ENCODE results near the gene CNTNAP2. TPM values are rescaled to one million over a fixed set of nuclear protein-coding genes. Genes with fewer than 3 reads are reported as not detected.

CNTNAP2 gene
- total and polyA plus RNA-seq, 8 donors = 0.19 to 18.2 (median 0.56) TPM

DNA sequence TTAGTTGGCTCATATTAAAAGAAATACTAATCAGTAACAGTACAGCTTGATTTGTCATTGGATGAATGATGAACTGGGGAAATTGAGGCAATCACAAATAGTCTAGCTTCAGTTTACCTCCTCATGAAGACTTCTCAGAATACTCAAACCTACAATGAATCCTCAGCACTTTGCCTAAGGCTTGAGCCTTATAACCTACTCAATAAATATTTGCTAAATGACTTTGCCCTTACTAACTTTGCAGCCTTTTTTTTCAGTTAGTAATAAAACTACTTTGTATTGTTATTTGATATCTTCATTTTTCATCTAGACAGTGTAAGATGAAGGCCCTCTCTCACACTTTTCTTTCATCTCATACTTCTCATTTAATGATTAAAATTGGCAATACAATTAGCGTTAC, 1311.5 kb downstream of the CNTNAP2 start:
- Histone ChIP-seq H3K27me3 (no peaks in the 10 kb centered on the region), H3K27ac (no peak overlapping the region), H3K4me3 (no peak overlapping the region), H3K36me3 (no peaks in the 10 kb centered on the region), H3K9me3 (peaks cover 0 to 5% (median 0%) of the 10 kb centered on the region in 4 donors), H3K4me1 (peaks cover 0 to 10% (median 0%) of the 10 kb centered on the region in 4 donors)
- TF ChIP-seq CTCF (IDR thresholded peaks at IDR 0.05) (no peak), POLR2A (IDR thresholded peaks at IDR 0.05) (no peak), EP300 (IDR thresholded peaks at IDR 0.05) (no peak), POLR2AphosphoS5 (IDR thresholded peaks at IDR 0.05) (no peak)
- no peak for DNase-seq
- intact Hi-C loops (cut with DNase I; ENCODE audit: low total_unique reads) = no loop called here
- 92 to 100% (median 96%) methylated on average over 1 of the region's 1 CpG for WGBS, 5 donors

- Histone ChIP-seq H3K9me3 (peaks cover 0 to 5% (median 0%) of the 10 kb centered on the region in 4 donors), H3K36me3 (no peaks in the 10 kb centered on the region), H3K27ac (no peak overlapping the region), H3K27me3 (no peaks in the 10 kb centered on the region), H3K4me3 (no peak overlapping the region), H3K4me1 (peaks cover 0 to 12% (median 0%) of the 10 kb centered on the region in 4 donors)
- intact Hi-C loops (cut with DNase I; ENCODE audit: low total_unique reads) = no loop called here
- DNase-seq = no peak
- TF ChIP-seq POLR2AphosphoS5 (IDR thresholded peaks at IDR 0.05) (no peak), CTCF (IDR thresholded peaks at IDR 0.05) (no peak), POLR2A (IDR thresholded peaks at IDR 0.05) (no peak), EP300 (IDR thresholded peaks at IDR 0.05) (no peak)
Observed at GRCh38 chr7:147429961-147430360, 1313.4 kb downstream of the CNTNAP2 start.

DNA sequence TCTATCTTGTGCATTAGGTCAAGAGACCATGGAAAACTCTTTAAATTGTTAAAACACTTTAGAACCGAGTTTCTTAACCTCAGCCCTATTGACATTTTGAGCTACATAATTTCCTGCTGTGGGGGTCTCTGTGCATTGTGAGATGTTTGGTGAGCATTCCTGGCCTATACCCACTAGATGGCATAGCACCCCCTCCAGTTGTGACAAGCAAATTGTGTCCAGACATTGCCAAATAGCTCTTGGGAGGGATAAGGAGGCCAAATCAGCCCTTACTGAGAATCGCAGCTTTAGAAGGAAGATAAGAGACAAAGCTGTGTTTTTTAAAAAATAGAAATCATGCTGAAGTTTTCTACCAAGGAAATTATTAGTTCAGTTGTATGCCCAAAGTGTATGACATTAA, 1315.5 kb downstream of the CNTNAP2 start:
- WGBS, 5 donors = 37 to 53% (median 44%) methylated on average over 2 of the region's 2 CpGs
- intact Hi-C loops (cut with DNase I; ENCODE audit: low total_unique reads) = no loop called here
- no peak for TF ChIP-seq EP300 (IDR thresholded peaks at IDR 0.05)
- no peak for TF ChIP-seq POLR2AphosphoS5 (IDR thresholded peaks at IDR 0.05)
- no peak for TF ChIP-seq POLR2A (IDR thresholded peaks at IDR 0.05)
- TF ChIP-seq CTCF (IDR thresholded peaks at IDR 0.05) = no peak
- Histone ChIP-seq H3K4me1 (peaks cover 0 to 12% (median 0%) of the 10 kb centered on the region in 4 donors), H3K4me3 (no peak overlapping the region), H3K36me3 (no peaks in the 10 kb centered on the region), H3K27ac (no peak overlapping the region), H3K9me3 (peaks cover 0 to 1% (median 0%) of the 10 kb centered on the region in 4 donors), H3K27me3 (no peaks in the 10 kb centered on the region)
- DNase-seq = peak in 1 of 2 donors; percentile 62

GRCh38 chr7:147432576-147432975, 1316.0 kb downstream of the CNTNAP2 start:
- H3K27me3 ChIP-seq = no peaks in the 10 kb centered on the region
- H3K27ac ChIP-seq = peak overlapping the region in 1 of 5 donors; percentile 25
- intact Hi-C loops (cut with DNase I; ENCODE audit: low total_unique reads) = no loop called here
- no peak for DNase-seq
- TF ChIP-seq CTCF (IDR thresholded peaks at IDR 0.05) (no peak), POLR2AphosphoS5 (IDR thresholded peaks at IDR 0.05) (peak in 1 of 3 donors; percentile 10)
- H3K4me3 ChIP-seq = no peak overlapping the region
- H3K9me3 ChIP-seq = no peaks in the 10 kb centered on the region
- H3K36me3 ChIP-seq = no peaks in the 10 kb centered on the region
- H3K4me1 ChIP-seq = peaks cover 0 to 12% (median 0%) of the 10 kb centered on the region in 4 donors
- 26 to 73% (median 48%) methylated on average over 1 of the region's 1 CpG for WGBS, 5 donors

Data from stomach (tissue), 9 donors.